Stimulated activated CD4-positive, alpha-beta T cell treated with anti-CD3 and anti-CD28 coated beads, Interleukin-1b, Interleukin-23, amount 100 ng/mL, for 1 hour (primary cell): ENCODE results near the gene LRRC8D.

Source experiments
- DNase-seq, 2 donors: peaks; one replicate each; pipeline ENCODE4 v3.0.0-alpha.2; 2020; ENCODE audit warnings: low read depth in 2 of 2

LRRC8D gene

DNA sequence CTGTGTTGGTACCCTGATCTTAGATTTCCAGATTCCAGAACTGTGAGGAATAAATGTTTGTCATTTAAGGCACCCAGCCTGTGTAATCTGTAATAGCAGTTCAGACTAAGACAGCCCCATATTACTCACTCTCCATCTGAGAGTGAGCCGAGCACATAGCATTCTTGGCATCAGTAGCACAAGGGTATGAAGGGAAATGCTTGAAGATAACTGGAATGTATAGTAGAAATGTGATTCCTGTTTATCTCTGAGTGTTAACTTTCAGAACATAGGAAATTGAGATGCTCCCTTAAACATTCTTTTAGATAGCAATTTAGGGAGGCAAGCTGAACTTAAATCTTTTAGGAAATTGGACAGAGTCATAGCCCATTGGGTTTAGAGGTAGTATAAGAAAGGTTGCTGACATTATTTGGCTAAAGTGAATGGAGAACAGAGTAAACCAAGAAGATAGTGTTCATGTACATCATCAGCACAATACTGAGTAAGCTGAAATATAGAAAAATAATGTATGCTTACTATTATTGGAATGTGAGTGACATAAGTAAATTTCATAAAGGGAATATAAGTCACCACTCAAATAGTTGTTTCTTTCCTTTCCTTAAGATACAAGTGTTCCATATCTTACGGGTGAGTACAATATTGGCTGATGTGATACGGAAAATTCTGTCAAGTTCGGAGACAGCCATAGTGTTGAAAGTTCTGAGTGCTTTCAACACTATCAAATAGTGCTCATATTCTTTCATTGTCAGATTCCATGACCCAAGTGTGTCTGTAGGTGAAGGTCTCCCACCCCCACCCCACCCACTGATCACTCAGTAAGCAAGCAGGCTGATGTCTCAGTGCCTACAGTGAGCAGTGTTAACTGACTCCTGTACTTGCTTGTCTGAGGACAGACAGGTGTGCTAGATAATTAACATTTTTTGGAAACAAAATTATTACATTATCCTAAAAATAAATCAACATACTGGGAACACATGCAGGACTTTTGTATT, 73.7 kb downstream of the LRRC8D start:
- no peak for DNase-seq

DNA sequence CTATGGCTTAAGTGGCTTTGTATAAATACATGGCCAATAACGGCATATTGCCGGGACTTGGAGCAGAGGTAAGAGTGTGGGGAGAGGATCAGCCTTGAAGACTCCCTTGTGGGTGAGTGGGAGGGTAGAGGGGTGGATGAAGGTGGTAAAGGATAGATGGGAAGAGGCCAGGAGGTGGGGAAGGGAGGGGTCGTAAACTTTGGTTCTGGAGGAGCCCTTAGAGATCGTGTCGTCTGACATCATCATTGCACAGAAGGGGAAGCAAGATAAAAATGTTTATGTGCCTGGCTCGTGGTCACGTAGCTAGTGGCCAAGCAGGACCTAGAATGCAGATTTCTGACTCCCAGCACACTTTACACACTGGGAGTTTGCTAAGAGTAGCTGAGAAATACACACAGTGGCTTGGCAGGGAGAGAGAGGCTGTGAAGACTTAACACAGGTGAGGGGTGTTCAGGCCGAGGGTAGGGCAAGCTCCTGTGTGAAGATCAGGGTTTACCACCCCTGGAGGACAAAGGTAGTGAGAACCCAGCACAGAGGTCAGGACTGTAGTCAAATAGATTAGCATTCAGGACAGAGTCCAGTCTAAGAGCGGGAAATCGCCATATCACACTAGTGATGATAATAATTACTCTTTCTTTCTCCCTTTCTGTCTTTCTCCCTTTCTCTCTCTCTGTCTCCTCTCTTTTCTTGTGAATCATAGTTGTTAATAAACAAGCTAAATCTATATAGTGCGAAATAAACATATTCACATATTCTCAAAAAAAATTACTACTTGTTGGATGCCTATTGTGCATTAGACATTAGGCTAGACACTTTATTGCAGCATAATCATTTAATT, 75.5 kb downstream of the LRRC8D start:
- DNase-seq = no peak

DNA sequence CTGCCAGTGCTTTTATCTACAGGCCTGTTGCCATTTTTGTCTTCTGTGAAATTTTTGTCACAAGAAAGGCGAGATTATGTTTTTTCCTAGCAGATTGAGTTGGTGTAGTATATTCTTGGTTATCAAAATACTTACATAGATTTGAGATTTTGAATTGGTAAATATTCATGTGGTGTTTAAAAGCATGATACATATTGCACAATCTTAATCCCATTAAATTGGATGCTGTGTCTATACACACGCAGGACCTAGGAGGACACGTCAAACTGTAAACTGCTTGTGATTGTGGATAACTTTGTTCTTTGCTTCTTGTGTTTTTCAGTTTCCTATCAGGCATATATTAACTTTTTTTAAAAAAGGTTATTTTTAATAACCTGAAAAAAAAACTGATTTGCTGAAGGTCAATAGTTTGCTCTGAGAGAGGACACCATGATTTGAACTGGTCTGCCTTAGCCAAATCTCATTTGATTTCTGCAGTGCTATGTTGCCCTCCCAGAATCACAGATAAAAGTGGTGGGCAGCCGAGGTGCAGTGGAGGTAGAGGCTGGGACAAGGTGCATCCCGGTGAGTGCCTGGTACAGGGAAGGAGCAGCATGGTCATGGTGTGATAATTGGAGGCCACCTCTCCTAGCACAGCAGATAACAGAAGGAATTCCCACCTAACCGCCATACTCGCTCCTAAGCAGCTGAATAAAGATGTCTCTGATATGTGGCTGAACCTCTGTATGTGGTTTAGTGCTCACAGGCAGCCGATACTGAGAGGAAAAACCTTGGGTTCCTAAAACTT, 76.7 kb downstream of the LRRC8D start:
- no peak for DNase-seq

DNA sequence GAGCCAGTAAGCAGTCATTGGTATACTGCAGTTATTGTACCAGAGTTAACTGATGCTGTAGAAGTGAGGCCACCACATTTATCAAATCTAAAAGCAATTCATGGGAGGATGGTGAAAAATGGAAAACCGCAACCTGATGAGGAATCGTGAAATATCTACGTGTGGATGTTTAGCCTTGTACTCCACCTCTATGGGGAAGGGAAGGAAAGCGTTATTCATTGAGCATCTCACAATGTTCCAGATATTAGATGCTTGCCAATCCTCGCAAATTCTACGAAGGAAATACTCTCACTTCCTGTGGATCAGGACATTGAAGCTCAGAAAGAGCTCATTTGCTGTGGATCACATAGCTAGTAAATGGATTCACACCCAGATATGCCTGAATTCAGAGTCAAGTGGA, 77.3 kb downstream of the LRRC8D start:
- DNase-seq = no peak

DNA sequence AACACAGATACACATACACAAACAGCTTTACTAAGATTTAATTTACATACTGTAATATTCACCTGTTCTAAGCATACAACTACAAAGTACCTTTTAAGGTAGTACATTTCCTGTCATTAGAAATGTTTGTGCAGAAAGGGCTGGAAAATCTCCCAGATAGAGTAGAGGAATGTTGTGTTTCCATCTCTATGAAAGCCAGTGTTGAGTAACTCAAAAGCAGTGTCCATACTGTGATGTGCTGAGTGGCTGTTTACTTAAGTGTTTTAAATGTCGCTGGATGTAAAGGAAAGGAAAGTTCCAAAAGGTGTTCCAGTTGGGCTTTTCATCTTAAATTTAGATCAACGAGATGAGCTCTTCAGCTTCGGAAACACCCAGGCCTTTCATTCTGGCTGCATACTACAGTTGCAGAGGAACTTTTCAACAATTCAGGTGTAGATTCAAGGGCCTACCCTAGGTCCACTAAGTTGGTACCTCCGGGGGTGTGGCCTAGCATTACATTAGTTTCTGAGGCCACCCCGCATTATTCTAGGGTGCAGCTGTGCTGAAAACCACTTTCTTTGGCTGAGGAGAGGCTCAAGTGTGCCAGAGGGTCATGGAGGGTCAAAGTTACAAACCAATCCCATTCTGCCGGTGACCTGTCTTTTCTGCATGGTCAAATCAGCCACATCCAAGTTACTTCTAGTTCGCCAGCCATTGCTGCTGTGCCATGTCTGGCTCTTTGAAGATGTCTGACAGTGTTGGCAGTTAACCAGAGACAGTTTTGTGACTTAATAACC, 78.1 kb downstream of the LRRC8D start:
- no peak for DNase-seq

GRCh38 chr1:89900323-89900722, 79.5 kb downstream of the LRRC8D start:
- DNase-seq = no peak

DNA sequence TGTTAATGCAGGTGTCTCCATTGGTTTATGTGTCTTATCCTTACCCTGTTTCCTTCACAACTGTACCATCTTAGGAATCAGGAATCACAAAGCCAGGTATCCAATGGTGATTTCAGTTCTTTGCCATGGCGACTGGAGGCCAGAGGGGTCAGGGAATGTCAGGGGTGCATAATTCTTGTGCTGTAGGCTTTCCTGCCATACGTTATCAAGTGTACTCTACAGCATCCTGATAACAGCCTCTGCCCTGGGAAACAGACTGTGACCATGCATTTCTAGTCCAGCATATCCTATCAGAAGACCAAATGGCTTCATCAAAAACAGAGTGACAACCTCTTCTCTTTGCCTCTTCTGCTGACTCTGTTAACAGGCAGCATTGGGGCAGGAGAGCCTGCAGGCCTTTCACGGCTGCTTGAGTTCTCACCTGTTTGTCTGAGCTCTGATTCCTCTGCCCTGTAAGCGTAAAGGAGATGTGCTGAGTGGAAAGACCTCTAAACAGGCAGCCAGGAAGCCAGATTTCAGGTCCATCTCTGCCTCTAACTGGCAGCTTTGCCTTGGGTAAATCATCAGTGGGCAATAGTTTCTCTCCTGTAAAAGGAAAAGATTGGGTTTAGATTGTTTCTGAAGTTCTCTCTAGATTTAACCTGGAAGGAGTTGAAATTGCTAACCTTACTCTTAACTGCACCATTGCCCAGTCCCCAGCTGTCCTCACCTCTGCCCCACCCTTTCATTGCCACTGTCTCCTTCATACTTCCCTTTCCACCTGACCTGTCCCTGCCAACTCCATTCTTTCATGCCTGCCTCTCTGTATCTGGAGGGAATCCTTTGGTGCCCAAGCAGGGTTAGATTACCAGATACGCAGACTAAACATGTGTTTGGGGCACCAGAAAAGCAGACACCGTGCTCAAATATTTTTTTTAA, 80.2 kb downstream of the LRRC8D start:
- DNase-seq = no peak

DNA sequence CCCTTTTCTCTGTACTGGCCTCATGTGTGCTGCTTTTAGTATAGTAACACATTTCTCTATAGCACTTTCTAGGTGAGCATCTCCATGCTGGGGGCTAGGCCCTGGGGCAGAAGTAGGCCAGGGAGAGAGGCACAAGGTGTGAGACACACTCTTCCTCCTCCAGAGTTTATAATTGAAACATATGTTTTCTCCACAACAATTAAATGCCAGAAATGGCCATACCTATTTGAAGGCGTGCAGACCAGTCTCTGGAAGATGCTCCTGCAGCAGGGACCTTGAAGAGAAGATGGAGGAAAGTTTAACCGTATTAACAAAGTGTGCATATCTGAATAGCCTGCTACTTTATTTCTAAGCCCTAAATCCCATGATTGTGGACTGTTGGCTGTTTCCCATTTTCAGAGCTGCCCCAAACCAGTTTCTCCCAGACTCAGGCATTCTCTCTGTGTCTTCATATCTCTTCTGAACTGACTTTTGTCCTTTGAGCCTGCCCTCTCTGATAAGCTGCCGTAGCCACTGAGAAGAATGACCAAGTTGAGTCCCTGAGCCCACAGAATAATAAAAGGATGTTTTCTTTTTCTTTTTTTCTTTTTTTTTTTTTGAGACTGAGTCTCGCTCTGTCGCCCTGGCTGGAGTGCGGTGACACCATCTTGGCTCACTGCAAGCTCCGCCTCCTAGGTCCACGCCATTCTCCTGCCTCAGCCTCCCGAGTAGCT, 81.3 kb downstream of the LRRC8D start:
- no peak for DNase-seq

GRCh38 chr1:89903550-89903949, 82.7 kb downstream of the LRRC8D start:
- DNase-seq = no peak

DNA sequence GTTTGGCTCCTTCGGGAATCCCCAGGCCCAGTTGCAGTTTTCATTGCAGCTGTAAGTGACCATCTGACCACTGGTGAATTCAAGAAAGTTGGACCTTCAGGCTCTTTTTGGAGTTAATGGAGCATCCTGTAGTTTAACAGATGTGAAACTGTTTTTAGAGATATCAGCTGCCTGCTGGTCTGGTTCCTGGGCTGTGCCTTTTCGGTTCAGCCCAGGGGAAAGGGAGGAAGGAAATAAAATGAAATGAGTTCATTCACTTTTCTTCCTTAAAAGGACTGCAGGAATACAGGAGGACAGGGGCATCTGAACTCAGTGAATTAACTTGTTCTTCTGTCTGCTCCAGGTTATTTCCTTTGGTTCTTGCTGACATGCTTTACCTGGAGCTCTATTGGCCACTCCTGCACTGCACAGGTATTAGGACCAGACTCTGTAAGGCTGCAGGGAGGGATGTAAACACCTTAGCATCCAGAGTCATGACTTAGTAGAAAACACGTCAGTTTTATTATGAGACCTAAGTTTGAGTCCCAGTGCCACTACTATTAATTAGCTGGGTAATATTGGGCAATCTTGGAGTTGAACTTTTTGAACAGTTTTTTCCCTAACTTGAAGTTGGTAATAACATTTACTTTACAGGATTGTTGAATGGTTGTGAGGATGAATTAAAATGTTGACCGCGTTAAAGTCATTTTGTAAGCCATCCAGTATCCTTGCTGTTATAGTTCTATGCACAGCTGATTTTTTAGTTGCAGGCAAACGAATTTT, 83.6 kb downstream of the LRRC8D start:
- no peak for DNase-seq

DNA sequence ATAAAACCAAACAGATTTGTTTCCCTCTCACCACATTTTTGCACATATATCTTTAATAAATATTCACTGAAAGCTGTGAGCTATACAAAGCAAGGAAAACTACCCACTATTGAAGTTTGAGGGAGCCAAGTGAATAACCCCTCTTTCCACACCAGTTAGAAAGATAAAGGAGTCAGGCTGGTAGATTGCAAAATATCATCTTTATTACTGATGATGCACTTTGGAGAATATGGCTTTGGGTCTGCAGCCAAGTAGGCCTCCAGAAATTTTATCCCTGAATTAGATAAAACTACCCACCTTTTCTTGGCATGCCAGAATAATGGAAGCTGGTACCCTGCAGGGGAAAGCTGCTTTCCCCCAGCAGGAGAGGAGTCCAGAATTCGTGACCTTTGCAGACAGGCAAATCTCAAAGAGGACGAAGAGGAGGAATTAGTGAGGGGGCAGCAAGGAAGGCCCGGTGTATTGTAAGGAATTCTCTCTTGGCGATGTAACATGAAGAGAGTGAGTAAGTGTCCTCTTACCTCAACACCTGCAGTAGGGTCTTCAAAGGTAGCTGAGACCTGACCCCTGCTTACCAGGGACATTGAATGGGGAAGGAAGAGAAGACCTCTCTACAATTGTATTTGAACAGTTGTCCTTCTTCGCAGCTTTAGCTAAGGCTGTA, 84.7 kb downstream of the LRRC8D start:
- no peak for DNase-seq

DNA sequence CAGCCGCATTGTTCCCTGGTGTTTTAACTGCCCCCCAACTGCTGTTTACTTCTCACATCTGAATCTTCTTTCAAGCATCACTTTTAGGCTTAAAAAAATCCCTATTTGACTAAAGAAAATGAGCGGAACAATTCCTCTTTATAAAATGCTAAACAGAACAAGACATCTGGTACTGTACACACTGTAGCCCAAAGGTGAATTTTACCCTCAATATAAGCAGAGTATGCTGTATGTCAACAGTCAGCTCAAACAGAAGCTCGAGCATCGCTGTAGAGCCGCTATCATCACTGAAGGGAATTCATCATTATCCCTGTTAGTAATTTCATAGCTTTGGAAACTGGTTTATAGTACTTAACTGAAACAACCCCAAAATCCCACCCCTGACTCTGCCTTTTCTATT, 85.3 kb downstream of the LRRC8D start:
- DNase-seq = no peak

- DNase-seq = no peak
Observed at GRCh38 chr1:89907727-89908212, 86.9 kb downstream of the LRRC8D start.

DNA sequence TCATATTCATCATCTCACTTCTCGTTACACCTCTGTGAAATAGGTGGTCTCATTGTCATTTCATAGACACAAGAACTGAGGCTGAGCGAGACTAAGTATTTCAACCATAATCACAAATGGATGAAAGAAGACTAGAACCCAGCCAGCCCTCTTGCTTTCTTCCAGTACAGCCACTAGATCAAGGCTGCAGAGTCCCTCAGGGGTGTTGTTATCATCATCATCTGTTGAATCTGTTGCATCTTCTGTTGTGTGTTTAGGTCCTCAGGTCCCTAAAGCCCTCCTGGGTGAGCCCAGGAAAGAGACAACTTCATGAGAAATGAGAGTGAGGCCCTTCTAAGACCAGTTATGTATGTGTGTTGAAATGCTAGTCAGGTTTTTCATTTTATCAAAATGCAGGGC, 87.4 kb downstream of the LRRC8D start:
- no peak for DNase-seq

GRCh38 chr1:89908672-89909436, 88.0 kb downstream of the LRRC8D start:
- DNase-seq = no peak

DNA sequence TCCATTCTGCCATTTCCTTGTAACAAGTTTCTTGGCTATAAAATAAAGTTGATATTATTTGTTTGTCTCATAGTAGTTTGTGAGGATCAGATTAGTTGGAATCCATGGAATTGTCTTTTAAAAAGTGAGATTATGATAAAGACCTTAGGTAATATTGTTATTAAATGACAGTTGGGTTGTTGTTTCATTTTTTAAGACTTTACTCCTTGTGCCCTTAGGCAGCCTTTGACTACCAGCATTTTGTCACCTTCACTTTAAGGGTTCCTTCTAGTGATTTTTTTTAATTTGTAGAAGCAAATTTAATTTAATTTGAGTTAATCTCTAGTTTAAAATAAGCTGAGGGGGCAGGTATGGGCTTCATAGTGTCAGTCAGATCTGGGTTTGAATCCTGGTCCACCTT, 89.4 kb downstream of the LRRC8D start:
- DNase-seq = no peak

DNA sequence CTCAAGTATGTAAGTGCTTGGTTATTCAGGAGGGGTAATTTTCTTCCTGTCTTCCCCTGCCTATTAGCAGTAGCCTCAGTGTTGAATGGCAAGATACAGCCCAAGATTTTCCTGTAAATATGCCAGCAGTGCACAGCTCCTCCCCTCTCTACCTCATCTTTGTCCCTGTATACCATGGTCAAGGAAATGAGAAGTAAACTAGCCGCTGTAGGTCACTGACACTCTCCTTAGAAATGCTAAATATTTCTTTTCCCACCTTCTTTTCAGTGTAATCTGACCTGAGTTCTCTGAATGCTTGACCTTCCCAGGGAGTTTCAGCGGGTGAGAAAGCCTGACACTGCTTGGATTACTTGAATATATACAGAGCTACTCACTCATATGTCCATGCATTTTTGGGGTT, 89.9 kb downstream of the LRRC8D start:
- DNase-seq = no peak
